HCT116 (cell line): ENCODE measurements around the gene PMEPA1. TPM values are rescaled to one million over a fixed set of nuclear protein-coding genes. Genes with fewer than 3 reads are reported as not detected.
"Not testable (repeated sequence)": the region's sequence is repeated elsewhere in the genome, so short reads cannot be mapped to it uniquely, and the experiment has no call there.

Source experiments
- ATAC-seq: fragments of 200-7000 bp; cut with Tn5 transposase; 2 replicates; pipeline ENCODE4 v1.9.1; 2020; ENCODE audit warnings: mild to moderate bottlenecking, moderate library complexity
- BruUV-seq: library from RNA; stranded (reverse); fragments of 400-500 nt; replicated peaks from 2 replicates; lab custom pipeline; 2021; lab: Mats Ljungman, UMichigan
- CTCF ChIA-PET: fragments of 300-600 bp; sonication (Branson Sonifier 250); formaldehyde crosslinking; loops from one replicate; lab custom pipeline; 2021; ENCODE audit warnings: antibody characterized with exemption; lab: Charles Lee
- POLR2A ChIA-PET: fragments of 300-600, 350-600 bp; sonication (Branson Sonifier 250); formaldehyde crosslinking; loops from one replicate; lab custom pipeline; 2021; ENCODE audit warnings: antibody characterized with exemption; lab: Charles Lee
- RAD21 ChIA-PET, 2 experiments: fragments of 300-600 bp; sonication (Branson Sonifier 250); formaldehyde crosslinking; loops; one replicate each; lab custom pipeline; 2023; ENCODE audit warnings: low total read pairs in 2 of 2; ENCODE audit not compliant: uncharacterized antibody in 2 of 2, unreplicated experiment in 2 of 2, low non-redundant PET in 1 of 2; lab: Charles Lee
- DNase-seq: peaks from one replicate; pipeline ENCODE4 v3.0.0-alpha.2; 2010; ENCODE audit warnings: low read depth, low spot score
- H2AFZ ChIP-seq: fragments of 200-600 bp; shearing (Covaris generic), sonication (generic); 2 replicates; pipeline ENCODE4 v1.6.1; 2017; ENCODE audit warnings: low read depth, mixed run types, mixed read lengths, antibody characterized with exemption, low read length; ENCODE audit not compliant: poor library complexity, severe bottlenecking
- H3K27ac ChIP-seq: 2 replicates; pipeline ENCODE4 v1.5.1; 2012; ENCODE audit warnings: low read depth, low read length
- H3K27me3 ChIP-seq: fragments of 200-600 bp; sonication (generic); 2 replicates; pipeline ENCODE4 v1.6.1; 2016; ENCODE audit warnings: mixed run types, low read length, mixed read lengths; ENCODE audit not compliant: insufficient read depth
- H3K36me3 ChIP-seq, 2 experiments: fragments of 200-500 bp in 1 of 2; fragments of 200-600 bp in 1 of 2; sonication (Bioruptor generic) in 1 of 2; sonication (generic) in 1 of 2; 2 replicates each; pipeline versions ENCODE4 v1.5.1 to v1.6.1; 2014 to 2016; ENCODE audit warnings: low read length in 2 of 2, inconsistent platforms in 1 of 2, mixed read lengths in 1 of 2, mixed run types in 1 of 2; ENCODE audit not compliant: insufficient read depth in 2 of 2, control insufficient read depth in 1 of 2
- H3K4me1 ChIP-seq, 2 experiments: fragments of 200-600 bp in 1 of 2; sonication (generic) in 1 of 2; 2 replicates each; pipeline versions ENCODE4 v1.5.1 to v1.6.1; 2012 to 2017; ENCODE audit warnings: low read length in 2 of 2, inconsistent platforms in 1 of 2, mild to moderate bottlenecking in 1 of 2, mixed read lengths in 1 of 2, mixed run types in 1 of 2, moderate library complexity in 1 of 2; ENCODE audit not compliant: insufficient read depth in 2 of 2, control insufficient read depth in 1 of 2
- H3K4me2 ChIP-seq: fragments of 200-600 bp; sonication (generic); 2 replicates; pipeline ENCODE4 v1.6.1; 2017; ENCODE audit warnings: mixed run types, low read length, mixed read lengths
- H3K4me3 ChIP-seq, 2 experiments: fragments of 200-600 bp in 1 of 2; sonication (generic) in 1 of 2; replicated peaks in 1 of 2; 2 replicates each; pipeline ENCODE4 v1.5.1; 2011 to 2016; ENCODE audit warnings: low read length in 2 of 2, control low read depth in 1 of 2, low read depth in 1 of 2, mild to moderate bottlenecking in 1 of 2, mixed read lengths in 1 of 2, mixed run types in 1 of 2
- H3K79me2 ChIP-seq: fragments of 200-600 bp; sonication (generic); 2 replicates; pipeline ENCODE4 v1.6.1; 2017; ENCODE audit warnings: mild to moderate bottlenecking, mixed run types, low read length, moderate library complexity, mixed read lengths; ENCODE audit not compliant: insufficient read depth
- H3K9ac ChIP-seq: fragments of 200-600 bp; sonication (generic); 2 replicates; pipeline ENCODE4 v1.6.1; 2016; ENCODE audit warnings: low read length, mixed read lengths
- H3K9me2 ChIP-seq: fragments of 200-600 bp; sonication (generic), shearing (Covaris generic); 2 replicates; pipeline ENCODE4 v1.6.1; 2017; ENCODE audit warnings: mixed run types, mild to moderate bottlenecking, moderate library complexity; ENCODE audit not compliant: insufficient read depth
- H3K9me3 ChIP-seq, 2 experiments: fragments of 200-500 bp in 1 of 2; fragments of 200-600 bp in 1 of 2; sonication (Bioruptor generic) in 1 of 2; sonication (generic) in 1 of 2; 2 replicates each; pipeline ENCODE4 v1.6.1; 2014 to 2017; ENCODE audit warnings: low read length in 2 of 2, mixed read lengths in 2 of 2, inconsistent platforms in 1 of 2, low read depth in 1 of 2, mild to moderate bottlenecking in 1 of 2, mixed run types in 1 of 2, moderate library complexity in 1 of 2; ENCODE audit not compliant: control insufficient read depth in 1 of 2, insufficient read depth in 1 of 2
- H4K20me1 ChIP-seq: fragments of 200-600 bp; sonication (generic), shearing (Covaris generic); 2 replicates; pipeline ENCODE4 v1.6.1; 2017; ENCODE audit warnings: mixed run types, mild to moderate bottlenecking, moderate library complexity; ENCODE audit not compliant: insufficient read depth
- intact Hi-C: fragments of 100-400 bp; cut with micrococcal nuclease; formaldehyde crosslinking; loops from 2 replicates; pipeline ENCODE4 v1.10.0; 2022
- total RNA-seq: library from RNA; stranded (reverse); gene quantifications from one replicate; pipeline ENCODE4 v1.2.1, GENCODE V29; 2021; ENCODE audit not compliant: unreplicated experiment

The PMEPA1 gene
- total RNA-seq, 1 experiment from 2014 or later = 0.64 TPM

GRCh38 chr20:57629491-57629901 lies 80.3 kb downstream of the PMEPA1 start:
- H3K9me2 ChIP-seq, H3K4me1 ChIP-seq, H3K4me3 ChIP-seq, H3K27ac ChIP-seq, H3K4me2 ChIP-seq, H3K9me3 ChIP-seq, H3K79me2 ChIP-seq, CTCF ChIA-PET, BruUV-seq, DNase-seq, POLR2A ChIA-PET, ATAC-seq, H3K36me3 ChIP-seq, H2AFZ ChIP-seq, RAD21 ChIA-PET, H4K20me1 ChIP-seq, H3K9ac ChIP-seq: not testable (repeated sequence)
- peaks cover 32% of the 10 kb centered on the region for H3K27me3 ChIP-seq
- intact Hi-C loops = loop anchor here (10.0 kb wide), 1 partner anchor 575 kb away; no protein-coding TSS in a partner anchor

GRCh38 chr20:57628962-57629308 lies 80.9 kb downstream of the PMEPA1 start:
- intact Hi-C loops = loop anchor here (10.0 kb wide), 1 partner anchor 576 kb away; no protein-coding TSS in a partner anchor
- H3K9me3 ChIP-seq, H3K4me2 ChIP-seq, RAD21 ChIA-PET, ATAC-seq, BruUV-seq, CTCF ChIA-PET, H3K9me2 ChIP-seq, H3K4me1 ChIP-seq, H3K79me2 ChIP-seq, H3K4me3 ChIP-seq, H3K9ac ChIP-seq, H2AFZ ChIP-seq, DNase-seq, H4K20me1 ChIP-seq, H3K36me3 ChIP-seq, POLR2A ChIA-PET, H3K27ac ChIP-seq: not testable (repeated sequence)
- peaks cover 30% of the 10 kb centered on the region for H3K27me3 ChIP-seq
